Mesodermal cell (in vitro differentiated cells): ENCODE data around the gene WSB1.
"Not testable (repeated sequence)": the region's sequence is repeated elsewhere in the genome, so short reads cannot be mapped to it uniquely, and the experiment has no call there.

Experiments
- H3K27ac ChIP-seq: 2 replicates; pipeline ENCODE4 v1.7.0; 2013; ENCODE audit warnings: mild to moderate bottlenecking, low read depth, low read length, moderate library complexity; ENCODE audit not compliant: severe bottlenecking
- H3K36me3 ChIP-seq: 2 replicates; pipeline ENCODE4 v1.7.1; 2013; ENCODE audit warnings: mild to moderate bottlenecking, low read length, moderate library complexity; ENCODE audit not compliant: control insufficient read depth, insufficient read depth
- H3K4me1 ChIP-seq: one replicate; pipeline ENCODE4 v1.7.1; 2013; ENCODE audit warnings: mild to moderate bottlenecking, low read length; ENCODE audit not compliant: insufficient read depth, control insufficient read depth, poor library complexity, severe bottlenecking
- H3K4me3 ChIP-seq: 2 replicates; pipeline ENCODE4 v1.7.0; 2013; ENCODE audit warnings: low read length, control low read depth, mild to moderate bottlenecking; ENCODE audit not compliant: insufficient read depth, poor library complexity, severe bottlenecking; ENCODE audit errors: extremely low read depth
- H3K9me3 ChIP-seq: 2 replicates; pipeline ENCODE4 v1.7.1; 2013; ENCODE audit warnings: mild to moderate bottlenecking, low read length, moderate library complexity; ENCODE audit not compliant: control insufficient read depth
- WGBS, 2 experiments: methylation state at CpG; one replicate each; pipeline ENCODE4 v1.1.5; 2013; ENCODE audit warnings: missing lambda C conversion rate in 2 of 2; ENCODE audit not compliant: insufficient coverage in 2 of 2; 5-methylcytosine and 5-hydroxymethylcytosine counted together

Gene WSB1

GRCh38 chr17:27257031-27257357 lies 36.9 kb upstream of the WSB1 start:
- Histone ChIP-seq H3K4me1 (peaks cover 4% of the 10 kb centered on the region), H3K4me3 (no peak overlapping the region), H3K36me3 (no peaks in the 10 kb centered on the region), H3K9me3 (no peaks in the 10 kb centered on the region), H3K27ac (no peak overlapping the region)
- WGBS, 2 experiments, result 95 to 98% methylated on average over 4 of the region's 4 CpGs

- Histone ChIP-seq H3K4me1 (peaks cover 4% of the 10 kb centered on the region), H3K9me3 (no peaks in the 10 kb centered on the region), H3K4me3 (no peak overlapping the region), H3K27ac (no peak overlapping the region), H3K36me3 (no peaks in the 10 kb centered on the region)
- whole genome bisulfite sequencing, 2 experiments, result 80 to 89% methylated on average over 3 to 4 of the region's 4 CpGs
These were observed 34.6 kb upstream of the WSB1 start for GRCh38 chr17:27259356-27259755.

- WGBS, 2 experiments, result 95 to 100% methylated on average over 3 to 4 of the region's 5 CpGs
- H3K4me1 ChIP-seq, result no peaks in the 10 kb centered on the region
These were observed 30.5 kb upstream of the WSB1 start for GRCh38 chr17:27263386-27263785.

GRCh38 chr17:27264068-27264812 lies 29.7 kb upstream of the WSB1 start:
- H3K4me3 ChIP-seq, result no peak overlapping the region
- H3K9me3 ChIP-seq, result no peaks in the 10 kb centered on the region
- no peaks in the 10 kb centered on the region for H3K36me3 ChIP-seq
- H3K27ac ChIP-seq, result no peak overlapping the region
- WGBS, 2 experiments, result 85 to 97% methylated on average over 4 to 5 of the region's 11 CpGs
- H3K4me1 ChIP-seq, result no peaks in the 10 kb centered on the region

More at GRCh38 chr17:27263386-27263785, 30.5 kb upstream of the WSB1 start:
- Histone ChIP-seq H3K9me3 (no peaks in the 10 kb centered on the region), H3K27ac (no peak overlapping the region), H3K4me3 (no peak overlapping the region), H3K36me3 (no peaks in the 10 kb centered on the region)

- H3K4me1 ChIP-seq, result no peaks in the 10 kb centered on the region
- WGBS, 2 experiments, result no CpG with 5 or more reads among the region's 1 CpG
- H3K9me3 ChIP-seq, result no peaks in the 10 kb centered on the region
- H3K4me3 ChIP-seq, result no peak overlapping the region
- no peaks in the 10 kb centered on the region for H3K36me3 ChIP-seq
- H3K27ac ChIP-seq, result no peak overlapping the region
These were observed 28.6 kb upstream of the WSB1 start for GRCh38 chr17:27265333-27265732.

- no peaks in the 10 kb centered on the region for H3K36me3 ChIP-seq
- no peak overlapping the region for H3K4me3 ChIP-seq
- no peaks in the 10 kb centered on the region for H3K9me3 ChIP-seq
- H3K27ac ChIP-seq, result no peak overlapping the region
- WGBS, 2 experiments, result 100% methylated on average over 1 of the region's 1 CpG; no CpG with 5 or more reads in 1 of the 2 experiments
- no peaks in the 10 kb centered on the region for H3K4me1 ChIP-seq
These were observed 27.7 kb upstream of the WSB1 start for GRCh38 chr17:27266228-27266627.

- 80 to 85% methylated on average over 6 of the region's 6 CpGs for WGBS, 2 experiments
- H3K27ac ChIP-seq, result no peak overlapping the region
- no peaks in the 10 kb centered on the region for H3K4me1 ChIP-seq
- no peak overlapping the region for H3K4me3 ChIP-seq
- no peaks in the 10 kb centered on the region for H3K9me3 ChIP-seq
- no peaks in the 10 kb centered on the region for H3K36me3 ChIP-seq
These were observed 25.4 kb upstream of the WSB1 start for GRCh38 chr17:27268394-27269085.

- H3K4me3 ChIP-seq, result no peak overlapping the region
- H3K27ac ChIP-seq, result no peak overlapping the region
- H3K36me3 ChIP-seq, result no peaks in the 10 kb centered on the region
- WGBS, 2 experiments, result 83 to 100% methylated on average over 1 of the region's 1 CpG
- no peaks in the 10 kb centered on the region for H3K9me3 ChIP-seq
- H3K4me1 ChIP-seq, result no peaks in the 10 kb centered on the region
These were observed 24.7 kb upstream of the WSB1 start for GRCh38 chr17:27269201-27269600.

- H3K4me1 ChIP-seq, result no peaks in the 10 kb centered on the region
- H3K27ac ChIP-seq, result no peak overlapping the region
- H3K9me3 ChIP-seq, result no peaks in the 10 kb centered on the region
- 80 to 92% methylated on average over 5 to 6 of the region's 7 CpGs for WGBS, 2 experiments
- H3K4me3 ChIP-seq, result no peak overlapping the region
- H3K36me3 ChIP-seq, result no peaks in the 10 kb centered on the region
These were observed 23.9 kb upstream of the WSB1 start for GRCh38 chr17:27269974-27270373.

- Histone ChIP-seq H3K27ac (no peak overlapping the region), H3K4me3 (peak overlapping the region; percentile 5), H3K9me3 (no peaks in the 10 kb centered on the region), H3K36me3 (no peaks in the 10 kb centered on the region), H3K4me1 (no peaks in the 10 kb centered on the region)
- WGBS, 2 experiments, result 21 to 41% methylated on average over 6 to 9 of the region's 14 CpGs
These were observed 17.2 kb upstream of the WSB1 start for GRCh38 chr17:27276653-27277156.

GRCh38 chr17:27279132-27279531 lies 14.8 kb upstream of the WSB1 start:
- not testable (repeated sequence) for H3K36me3 ChIP-seq, H3K27ac ChIP-seq, H3K4me1 ChIP-seq, H3K4me3 ChIP-seq, H3K9me3 ChIP-seq
- 88 to 91% methylated on average over 3 of the region's 3 CpGs for WGBS, 2 experiments
